ENCODE data around the gene PTPRD. TPM values are rescaled to one million over a fixed set of nuclear protein-coding genes. Genes with fewer than 3 reads are reported as not detected.

The PTPRD gene
- total RNA-seq, 1 donor = 26.3 TPM

DNA sequence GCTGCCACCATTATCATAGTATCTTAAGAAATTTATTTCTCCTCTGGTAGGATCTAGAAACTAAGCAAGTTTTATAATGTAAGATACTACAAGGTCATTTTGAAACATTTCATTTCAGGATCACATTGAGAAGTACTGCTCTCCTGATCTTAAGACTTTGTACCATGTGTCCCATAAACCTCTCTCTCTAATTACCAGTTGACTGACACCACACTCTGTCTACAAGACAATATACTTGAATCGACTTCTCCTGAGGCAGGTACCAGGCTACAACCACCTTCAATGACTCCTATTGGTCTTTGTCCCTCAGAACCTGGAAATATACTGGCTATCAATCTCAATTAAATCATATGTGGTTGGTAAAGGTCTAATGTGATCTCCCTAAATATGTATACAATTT is 597.0 kb downstream of the PTPRD start:
- no peak for DNase-seq (ENCODE audit: low read depth)
- TF ChIP-seq, protein P1, sequence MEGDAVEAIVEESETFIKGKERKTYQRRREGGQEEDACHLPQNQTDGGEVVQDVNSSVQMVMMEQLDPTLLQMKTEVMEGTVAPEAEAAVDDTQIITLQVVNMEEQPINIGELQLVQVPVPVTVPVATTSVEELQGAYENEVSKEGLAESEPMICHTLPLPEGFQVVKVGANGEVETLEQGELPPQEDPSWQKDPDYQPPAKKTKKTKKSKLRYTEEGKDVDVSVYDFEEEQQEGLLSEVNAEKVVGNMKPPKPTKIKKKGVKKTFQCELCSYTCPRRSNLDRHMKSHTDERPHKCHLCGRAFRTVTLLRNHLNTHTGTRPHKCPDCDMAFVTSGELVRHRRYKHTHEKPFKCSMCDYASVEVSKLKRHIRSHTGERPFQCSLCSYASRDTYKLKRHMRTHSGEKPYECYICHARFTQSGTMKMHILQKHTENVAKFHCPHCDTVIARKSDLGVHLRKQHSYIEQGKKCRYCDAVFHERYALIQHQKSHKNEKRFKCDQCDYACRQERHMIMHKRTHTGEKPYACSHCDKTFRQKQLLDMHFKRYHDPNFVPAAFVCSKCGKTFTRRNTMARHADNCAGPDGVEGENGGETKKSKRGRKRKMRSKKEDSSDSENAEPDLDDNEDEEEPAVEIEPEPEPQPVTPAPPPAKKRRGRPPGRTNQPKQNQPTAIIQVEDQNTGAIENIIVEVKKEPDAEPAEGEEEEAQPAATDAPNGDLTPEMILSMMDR (IDR thresholded peaks at IDR 0.05; ENCODE audit: insufficient read depth, low read depth, low read length) = no peak
- no peak overlapping the region for H3K4me3 ChIP-seq (ENCODE audit: low read depth, low read length)

DNA sequence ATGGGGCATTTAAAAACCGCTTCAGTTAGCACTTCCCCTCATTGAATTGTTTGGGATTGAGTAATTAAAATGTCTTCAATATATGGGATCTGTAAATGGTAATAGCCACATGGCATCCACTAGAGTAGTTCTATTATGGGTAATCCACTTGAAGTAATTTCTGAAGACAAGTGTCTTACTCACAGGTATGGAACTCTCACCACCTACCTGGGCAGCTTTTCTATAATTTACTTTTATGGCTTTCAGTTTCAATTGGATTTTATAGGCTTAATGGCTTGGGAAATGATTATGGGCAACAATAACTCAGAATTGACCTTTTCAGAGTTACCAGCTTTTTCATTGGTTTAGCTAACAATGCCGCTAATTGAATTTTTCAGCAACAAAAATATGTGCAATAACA is 597.9 kb downstream of the PTPRD start:
- DNase-seq (ENCODE audit: low read depth) = no peak
- H3K4me3 ChIP-seq (ENCODE audit: low read depth, low read length) = no peak overlapping the region
- TF ChIP-seq, protein P1 (IDR thresholded peaks at IDR 0.05; ENCODE audit: insufficient read depth, low read depth, low read length) = no peak

DNA sequence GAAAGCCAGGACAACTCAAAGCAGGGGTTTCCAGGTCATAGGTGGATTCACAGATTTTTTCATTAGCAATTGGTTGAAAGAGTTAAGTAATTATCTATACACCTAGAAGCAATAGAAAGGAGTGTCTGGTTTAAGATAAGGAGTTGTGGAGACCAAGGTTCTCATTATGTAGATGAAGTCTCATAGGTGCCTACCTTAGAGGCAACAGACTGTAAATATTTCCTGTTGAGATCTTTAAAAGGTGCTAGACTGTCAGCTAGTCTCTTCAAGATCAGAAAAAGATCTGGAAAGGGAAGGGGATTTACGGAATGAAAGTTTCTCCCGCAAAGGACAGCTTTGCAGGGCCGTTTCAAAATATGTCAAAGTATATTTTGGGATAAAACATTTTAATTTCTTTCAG is 603.4 kb downstream of the PTPRD start:
- TF ChIP-seq, protein P1 (IDR thresholded peaks at IDR 0.05; ENCODE audit: insufficient read depth, low read depth, low read length) = no peak
- no peak for DNase-seq (ENCODE audit: low read depth)
- H3K4me3 ChIP-seq (ENCODE audit: low read depth, low read length) = no peak overlapping the region

DNA sequence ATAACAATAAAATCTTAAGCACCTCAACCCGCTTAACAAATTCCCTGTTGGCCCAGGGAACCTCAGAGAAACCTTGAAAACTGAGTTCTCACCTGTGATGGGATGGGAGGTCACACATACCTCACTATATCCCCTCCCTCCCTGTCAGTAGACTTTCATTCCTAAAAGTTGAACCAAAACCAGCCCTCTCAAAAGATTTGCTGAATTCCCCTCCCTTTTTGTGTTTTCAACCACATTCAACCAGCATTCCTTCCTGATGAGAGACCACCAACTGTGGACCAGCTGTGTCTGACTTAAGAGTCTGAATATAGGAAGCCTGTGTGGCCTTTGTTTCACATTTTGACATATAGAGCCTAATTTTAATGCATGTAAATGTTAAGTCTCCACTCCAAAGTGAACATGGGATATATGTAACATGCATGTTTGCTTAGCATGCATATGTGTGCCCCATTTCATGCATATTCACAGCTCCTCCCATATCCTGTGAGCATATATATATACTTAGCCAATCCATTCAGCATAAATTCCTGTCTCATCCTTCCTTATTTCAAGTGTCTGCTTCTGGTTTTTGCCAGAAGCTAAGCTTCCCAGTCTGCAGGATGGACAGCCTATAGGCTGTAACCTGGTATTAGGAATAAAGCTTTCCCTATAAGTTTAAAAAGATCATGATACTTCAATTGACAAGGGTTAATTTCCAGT is 604.6 kb downstream of the PTPRD start:
- TF ChIP-seq, protein P1 (IDR thresholded peaks at IDR 0.05; ENCODE audit: insufficient read depth, low read depth, low read length) = no peak
- DNase-seq (ENCODE audit: low read depth) = no peak
- H3K4me3 ChIP-seq (ENCODE audit: low read depth, low read length) = no peak overlapping the region

DNA sequence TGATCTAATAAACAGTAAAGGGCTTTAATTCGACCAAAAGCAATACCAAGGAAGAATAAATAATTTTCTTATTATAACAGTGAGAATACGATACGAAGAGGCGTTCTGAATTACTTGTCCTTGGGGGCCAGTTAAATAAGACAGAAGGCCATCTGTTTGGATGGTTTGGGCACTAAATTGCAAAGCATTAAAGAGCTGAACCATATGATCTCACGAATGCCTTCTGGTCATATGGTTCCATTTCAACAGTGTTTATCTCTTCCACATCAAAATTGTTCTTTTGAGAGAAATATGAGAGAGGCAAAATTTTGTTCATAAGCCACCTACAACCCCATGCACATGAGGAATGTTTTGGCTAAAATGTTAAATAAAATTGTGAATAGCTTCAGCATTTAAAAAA is 605.4 kb downstream of the PTPRD start:
- TF ChIP-seq, protein P1 (IDR thresholded peaks at IDR 0.05; ENCODE audit: insufficient read depth, low read depth, low read length) = no peak
- no peak for DNase-seq (ENCODE audit: low read depth)
- H3K4me3 ChIP-seq (ENCODE audit: low read depth, low read length) = no peak overlapping the region

DNA sequence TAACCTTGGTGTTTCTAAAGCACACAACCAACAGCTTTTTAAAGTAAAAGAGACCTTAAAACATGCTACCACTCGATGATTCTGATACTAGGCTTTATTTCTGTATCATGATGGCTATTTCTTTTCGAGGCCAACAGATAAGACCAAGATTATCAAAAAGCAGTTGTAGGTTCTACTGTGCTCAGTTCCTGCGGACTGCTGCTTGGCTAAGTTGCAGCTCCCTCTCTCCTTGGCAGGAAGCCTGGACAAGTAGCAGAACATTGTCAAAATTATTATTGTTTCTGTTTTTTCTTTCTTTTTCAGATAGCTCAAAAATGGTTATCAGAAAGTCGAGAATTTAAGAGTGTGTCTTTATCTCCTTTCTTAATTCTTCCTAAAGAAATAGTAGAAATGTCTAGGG is 607.6 kb downstream of the PTPRD start:
- DNase-seq (ENCODE audit: low read depth) = no peak
- no peak overlapping the region for H3K4me3 ChIP-seq (ENCODE audit: low read depth, low read length)
- TF ChIP-seq, protein P1 (IDR thresholded peaks at IDR 0.05; ENCODE audit: insufficient read depth, low read depth, low read length) = no peak

DNA sequence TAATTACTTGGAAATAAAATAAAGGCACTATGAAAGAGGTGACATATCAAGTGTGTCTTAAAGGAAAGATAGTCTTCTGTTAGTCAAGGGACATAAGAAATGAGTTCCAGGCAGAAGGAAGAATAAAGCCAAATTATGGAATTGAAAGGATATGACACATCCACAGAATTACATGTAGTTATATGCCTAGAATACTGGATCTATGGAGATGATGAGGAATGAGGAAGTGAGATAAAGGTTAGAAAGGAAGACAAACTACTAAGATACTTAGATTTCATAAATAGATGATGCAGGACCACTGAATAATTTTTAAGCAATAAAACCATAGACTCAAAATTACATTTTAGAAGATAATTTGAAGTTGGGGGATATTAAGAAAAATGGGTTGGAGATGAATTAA is 609.8 kb downstream of the PTPRD start:
- no peak overlapping the region for H3K4me3 ChIP-seq (ENCODE audit: low read depth, low read length)
- TF ChIP-seq, protein P1 (IDR thresholded peaks at IDR 0.05; ENCODE audit: insufficient read depth, low read depth, low read length) = no peak

More for the DNA sequence above, 609.8 kb downstream of the PTPRD start:
- no peak for DNase-seq (ENCODE audit: low read depth)

All from fibroblast of villous mesenchyme (primary cell).